Islet of Langerhans (tissue), 1 donor: ENCODE results near the gene LRRC56.
"Not testable (repeated sequence)": the region's sequence is repeated elsewhere in the genome, so short reads cannot be mapped to it uniquely, and the experiment has no call there.

Experiments used
- FAIRE-seq: peaks from one replicate; lab custom pipeline; 2011; peaks lifted over from hg19 to GRCh38; lab: Jason Lieb, UNC

The LRRC56 gene

GRCh38 chr11:559712-560304 lies 22.5 kb downstream of the LRRC56 start:
- no peak for FAIRE-seq

DNA sequence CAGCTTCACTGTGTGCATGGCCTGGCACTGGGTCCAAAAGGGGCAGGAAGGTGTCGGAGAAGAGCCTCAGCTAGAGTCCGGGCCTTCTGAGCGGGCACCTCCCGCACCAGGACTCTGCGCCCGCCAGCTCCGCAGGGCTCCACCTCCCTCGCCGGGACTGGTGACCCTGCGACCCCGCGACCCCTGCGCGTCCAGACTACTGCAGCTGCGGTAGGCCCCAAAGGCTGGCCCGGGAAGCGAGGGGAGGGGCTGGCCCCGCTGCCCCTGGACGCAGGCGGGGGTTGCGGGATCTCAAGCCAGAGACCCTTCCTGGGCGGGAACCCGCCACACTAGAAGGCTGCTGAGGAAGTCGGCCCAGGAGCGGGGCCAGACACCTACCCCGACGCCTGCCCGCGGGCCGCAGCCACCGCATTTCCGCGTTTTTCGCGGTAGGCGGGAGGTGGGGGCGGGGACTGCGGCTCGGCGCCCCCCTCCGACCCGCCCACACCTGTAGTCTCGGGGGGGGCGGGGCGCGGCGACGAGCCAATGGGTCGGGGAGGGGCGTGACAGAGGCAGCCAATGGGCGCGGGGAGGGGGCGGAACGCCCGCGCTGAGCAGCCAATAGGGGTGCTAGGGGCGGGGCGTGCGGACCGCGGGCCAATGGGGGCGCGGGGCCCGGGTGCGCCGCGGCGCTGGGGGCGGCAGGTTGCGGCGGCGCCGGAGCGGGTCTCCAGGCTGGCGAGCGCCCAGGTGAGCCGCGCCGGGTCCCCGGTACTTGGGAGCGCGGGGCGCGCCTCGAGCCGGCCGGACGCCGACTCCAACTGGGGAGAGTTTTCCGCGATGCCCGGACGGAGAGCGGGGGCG lies 23.2 kb downstream of the LRRC56 start, which contains the start of the genes LMNTD2 and RASSF7:
TSS of gene LMNTD2 (minus strand) at position 434 of the 843 bp plus-strand sequence. CDS start at position 412, 22 bp downstream.
TSS of gene RASSF7 (plus strand) at position 666 of the 843 bp plus-strand sequence. CDS start 799 bp downstream, outside the sequence.
- FAIRE-seq, result no peak

DNA sequence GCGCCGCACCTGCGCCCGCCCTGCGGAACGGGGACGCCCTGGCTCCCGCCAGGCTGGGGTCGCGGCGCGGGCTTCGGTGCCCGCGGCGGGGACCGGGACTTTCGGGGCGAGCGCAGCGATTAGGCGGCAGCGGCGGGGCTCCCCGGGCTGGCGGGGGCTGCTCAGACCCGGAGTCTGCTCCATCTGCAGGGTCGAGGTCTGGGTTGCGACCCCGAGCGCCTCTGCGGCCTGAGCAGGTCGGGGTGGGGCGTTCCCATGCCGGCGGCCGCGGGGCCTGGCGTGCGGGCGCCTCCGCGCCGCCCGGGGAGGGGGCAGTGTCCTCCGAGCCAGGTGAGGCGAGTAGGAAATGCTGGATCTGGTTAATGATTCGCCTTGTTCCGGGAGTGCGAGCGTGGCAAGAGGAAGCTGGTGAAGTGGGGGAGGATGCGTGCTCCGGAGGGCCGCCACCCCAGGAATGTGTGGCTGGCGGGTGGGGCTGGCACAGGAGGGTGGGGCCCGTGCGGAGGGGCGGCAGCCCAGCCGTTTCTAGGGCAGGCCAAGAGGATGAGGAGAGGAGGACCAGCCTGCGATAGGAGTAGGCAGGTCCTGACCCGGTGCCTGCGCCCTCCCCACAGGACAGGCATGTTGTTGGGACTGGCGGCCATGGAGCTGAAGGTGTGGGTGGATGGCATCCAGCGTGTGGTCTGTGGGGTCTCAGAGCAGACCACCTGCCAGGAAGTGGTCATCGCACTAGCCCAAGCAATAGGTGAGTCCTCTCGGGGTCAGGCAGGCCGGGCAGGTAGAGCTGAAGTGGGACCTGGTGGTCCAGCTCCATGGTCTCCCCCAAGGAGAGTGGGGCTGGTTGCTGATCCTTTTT lies 24.0 kb downstream of the LRRC56 start:
- FAIRE-seq, result no peak

DNA sequence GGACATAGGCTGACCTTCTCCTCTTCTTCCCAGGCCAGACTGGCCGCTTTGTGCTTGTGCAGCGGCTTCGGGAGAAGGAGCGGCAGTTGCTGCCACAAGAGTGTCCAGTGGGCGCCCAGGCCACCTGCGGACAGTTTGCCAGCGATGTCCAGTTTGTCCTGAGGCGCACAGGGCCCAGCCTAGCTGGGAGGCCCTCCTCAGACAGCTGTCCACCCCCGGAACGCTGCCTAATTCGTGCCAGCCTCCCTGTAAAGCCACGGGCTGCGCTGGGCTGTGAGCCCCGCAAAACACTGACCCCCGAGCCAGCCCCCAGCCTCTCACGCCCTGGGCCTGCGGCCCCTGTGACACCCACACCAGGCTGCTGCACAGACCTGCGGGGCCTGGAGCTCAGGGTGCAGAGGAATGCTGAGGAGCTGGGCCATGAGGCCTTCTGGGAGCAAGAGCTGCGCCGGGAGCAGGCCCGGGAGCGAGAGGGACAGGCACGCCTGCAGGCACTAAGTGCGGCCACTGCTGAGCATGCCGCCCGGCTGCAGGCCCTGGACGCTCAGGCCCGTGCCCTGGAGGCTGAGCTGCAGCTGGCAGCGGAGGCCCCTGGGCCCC lies 24.8 kb downstream of the LRRC56 start:
- no peak for FAIRE-seq

DNA sequence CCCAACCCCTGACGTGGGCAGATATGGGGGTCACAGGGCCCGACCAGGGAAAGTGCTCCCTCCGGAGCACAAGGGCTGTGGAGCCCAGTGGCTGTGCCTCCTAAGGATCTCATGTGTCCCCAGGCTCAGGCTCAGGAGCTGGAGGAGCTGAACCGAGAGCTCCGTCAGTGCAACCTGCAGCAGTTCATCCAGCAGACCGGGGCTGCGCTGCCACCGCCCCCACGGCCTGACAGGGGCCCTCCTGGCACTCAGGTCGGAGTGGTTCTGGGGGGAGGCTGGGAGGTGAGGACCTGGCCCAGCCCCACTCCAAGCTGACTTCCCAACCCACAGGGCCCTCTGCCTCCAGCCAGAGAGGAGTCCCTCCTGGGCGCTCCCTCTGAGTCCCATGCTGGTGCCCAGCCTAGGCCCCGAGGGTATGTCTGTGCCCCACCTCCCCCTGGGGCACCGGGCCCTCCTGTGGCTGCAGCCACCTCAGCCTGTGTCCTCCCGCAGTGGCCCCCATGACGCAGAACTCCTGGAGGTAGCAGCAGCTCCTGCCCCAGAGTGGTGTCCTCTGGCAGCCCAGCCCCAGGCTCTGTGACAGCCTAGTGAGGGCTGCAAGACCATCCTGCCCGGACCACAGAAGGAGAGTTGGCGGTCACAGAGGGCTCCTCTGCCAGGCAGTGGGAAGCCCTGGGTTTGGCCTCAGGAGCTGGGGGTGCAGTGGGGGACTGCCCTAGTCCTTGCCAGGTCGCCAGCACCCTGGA lies 25.9 kb downstream of the LRRC56 start:
- FAIRE-seq, result no peak

- no peak for FAIRE-seq
Observed at GRCh38 chr11:563812-564578, 26.7 kb downstream of the LRRC56 start.

DNA sequence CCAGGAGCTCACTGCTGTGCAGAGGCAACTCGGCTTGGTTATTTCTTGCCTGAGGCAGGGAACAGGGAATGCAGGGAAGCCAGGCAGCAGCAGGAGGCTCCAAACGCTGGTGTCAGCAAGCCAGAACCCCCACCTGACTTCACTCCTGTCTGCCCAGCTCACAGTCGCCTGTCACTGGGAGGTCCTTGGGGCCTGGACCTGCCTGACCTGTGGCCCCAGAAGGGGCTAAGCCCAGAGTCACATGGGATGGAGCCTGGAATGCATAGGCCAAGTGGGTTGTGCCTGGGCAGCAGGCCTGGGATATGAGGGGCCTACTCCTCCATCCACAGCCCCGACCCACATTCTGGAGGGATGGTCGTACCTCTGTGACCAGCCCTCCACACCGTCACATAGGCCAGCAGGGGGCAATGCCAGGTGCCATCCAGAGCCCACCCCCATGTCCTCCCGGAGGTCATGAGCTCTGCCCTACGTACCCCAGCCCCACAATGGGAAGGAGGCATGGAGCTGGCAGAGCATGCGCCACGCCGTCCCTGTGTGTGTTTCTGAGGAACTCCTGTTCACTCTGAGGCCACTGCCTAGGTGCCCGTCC lies 28.7 kb downstream of the LRRC56 start:
- no peak for FAIRE-seq

DNA sequence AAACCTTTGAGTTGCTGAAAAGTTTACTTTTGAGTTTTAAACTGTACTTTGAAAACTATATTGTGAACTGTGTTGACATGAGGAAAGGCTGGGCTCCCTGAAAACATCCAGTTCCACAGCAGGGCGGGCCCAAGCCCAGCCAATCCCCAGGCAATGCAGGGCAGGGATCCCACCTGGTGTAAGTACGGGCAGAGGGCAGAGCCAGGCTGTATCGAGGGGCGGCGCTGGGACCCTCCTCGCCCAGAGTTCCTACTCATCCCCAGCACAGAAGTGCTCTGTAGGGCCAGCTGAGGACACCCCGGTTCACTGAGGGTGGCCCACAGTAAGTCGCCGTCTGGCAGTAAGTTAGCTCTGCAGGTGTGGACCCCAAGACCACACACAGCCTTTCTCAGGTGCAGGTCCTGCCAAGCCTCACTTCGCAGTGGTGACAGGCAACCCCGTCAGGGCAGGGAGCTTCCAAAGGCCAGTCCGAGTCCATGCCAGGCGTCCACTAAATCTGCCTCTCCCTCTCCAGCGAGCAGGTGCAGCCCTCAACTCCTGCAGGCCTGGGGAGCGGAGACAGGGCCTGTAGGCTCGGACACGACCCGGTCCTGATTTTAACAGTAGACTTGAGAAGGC lies 29.8 kb downstream of the LRRC56 start:
- FAIRE-seq, result no peak

GRCh38 chr11:567629-568292 lies 30.4 kb downstream of the LRRC56 start:
- no peak for FAIRE-seq

DNA sequence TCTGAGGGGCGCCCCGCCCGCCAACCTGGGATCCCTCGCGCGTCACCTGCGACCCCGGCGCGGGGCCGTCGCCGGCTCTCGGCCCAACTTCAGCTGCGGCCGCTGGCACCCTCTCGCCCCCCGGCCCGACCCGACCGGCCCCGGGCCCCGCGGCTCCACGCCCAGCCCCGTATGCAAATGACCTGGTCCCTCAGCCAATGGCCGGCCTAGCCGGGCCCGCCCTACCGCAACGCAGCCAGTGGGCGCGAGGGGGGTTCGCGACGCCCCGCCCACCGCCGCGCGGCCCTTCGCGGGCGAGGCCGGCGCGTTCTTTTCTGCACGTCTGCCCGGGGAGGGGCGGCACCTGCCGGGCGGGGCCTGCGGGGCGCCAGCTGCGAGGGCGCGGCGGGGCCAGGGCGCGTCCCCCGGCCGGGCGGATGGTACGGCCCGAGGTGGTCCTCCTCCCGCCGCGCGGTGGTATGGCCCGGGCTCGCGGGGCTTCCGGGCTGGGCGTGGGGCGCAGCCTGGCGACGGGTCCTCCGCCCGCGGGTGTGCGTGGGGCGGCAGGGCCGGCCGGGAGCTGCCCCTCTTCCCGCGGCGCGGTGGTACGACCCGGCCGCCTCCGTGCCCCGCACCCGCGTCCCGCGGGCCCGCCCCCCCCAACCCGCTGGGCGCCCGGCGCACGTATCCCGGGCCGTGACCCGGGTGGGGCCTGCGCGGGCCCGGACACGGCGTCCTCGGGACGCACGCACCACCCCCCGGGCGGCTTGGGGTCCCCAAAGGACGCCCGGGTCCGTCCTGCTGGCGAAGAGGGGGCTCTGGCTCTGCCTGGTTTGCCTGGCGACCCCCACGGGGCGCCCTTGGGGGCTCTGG lies 31.2 kb downstream of the LRRC56 start:
- no peak for FAIRE-seq

- FAIRE-seq, result no peak
Observed at GRCh38 chr11:569158-569885, 32.0 kb downstream of the LRRC56 start.

DNA sequence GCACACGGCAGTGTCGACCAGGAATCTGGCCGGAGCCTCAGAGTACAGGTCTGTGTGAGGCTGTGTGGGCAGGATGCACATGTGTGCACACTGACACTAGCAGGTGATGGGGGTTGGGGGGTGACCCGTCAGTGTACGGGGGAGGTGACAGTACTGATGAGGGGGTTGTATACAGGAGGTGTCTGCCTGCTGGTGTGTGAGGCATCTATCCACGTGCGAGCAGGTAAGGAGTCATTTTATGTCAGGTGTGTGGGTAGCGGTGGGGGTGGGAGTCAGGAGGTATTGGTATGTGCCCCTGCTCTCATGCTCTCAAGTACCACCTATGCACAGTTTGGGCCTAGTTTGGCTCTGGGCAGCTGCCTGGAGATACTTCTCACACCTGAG lies 34.5 kb downstream of the LRRC56 start:
- FAIRE-seq, result no peak

DNA sequence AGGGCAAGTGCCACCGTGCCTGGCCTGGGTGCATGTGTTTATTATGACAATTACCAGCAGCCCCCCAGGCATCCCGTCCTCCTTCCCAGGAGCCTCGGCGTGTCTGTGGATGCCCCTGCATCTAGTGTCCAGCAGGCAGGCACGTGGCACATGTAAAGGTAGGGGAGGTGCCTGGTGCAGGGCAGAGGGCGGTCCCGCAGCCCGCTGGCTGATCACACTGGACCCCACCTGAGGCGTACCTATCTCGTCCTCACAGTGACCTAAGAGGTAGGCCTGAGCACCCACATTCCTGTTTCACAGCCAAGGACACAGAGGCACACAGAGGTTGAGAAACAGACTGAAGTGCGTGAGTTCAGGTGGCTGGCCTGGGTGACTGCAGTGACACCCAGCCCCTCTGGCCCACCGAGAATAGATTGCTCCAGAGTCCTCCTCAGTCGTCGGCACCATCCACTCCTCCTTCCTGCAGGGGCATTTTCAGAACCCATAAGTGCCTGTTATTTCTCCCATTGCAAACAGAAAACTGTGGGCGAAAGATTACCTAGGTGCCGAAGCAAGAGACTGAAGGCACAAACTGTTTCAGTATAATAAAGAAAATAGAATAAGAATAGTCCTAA lies 35.9 kb downstream of the LRRC56 start:
- no peak for FAIRE-seq

- not testable (repeated sequence) for FAIRE-seq
Observed at GRCh38 chr11:574031-574570, 36.8 kb downstream of the LRRC56 start.

GRCh38 chr11:574632-575312 lies 37.4 kb downstream of the LRRC56 start:
- FAIRE-seq, result no peak

DNA sequence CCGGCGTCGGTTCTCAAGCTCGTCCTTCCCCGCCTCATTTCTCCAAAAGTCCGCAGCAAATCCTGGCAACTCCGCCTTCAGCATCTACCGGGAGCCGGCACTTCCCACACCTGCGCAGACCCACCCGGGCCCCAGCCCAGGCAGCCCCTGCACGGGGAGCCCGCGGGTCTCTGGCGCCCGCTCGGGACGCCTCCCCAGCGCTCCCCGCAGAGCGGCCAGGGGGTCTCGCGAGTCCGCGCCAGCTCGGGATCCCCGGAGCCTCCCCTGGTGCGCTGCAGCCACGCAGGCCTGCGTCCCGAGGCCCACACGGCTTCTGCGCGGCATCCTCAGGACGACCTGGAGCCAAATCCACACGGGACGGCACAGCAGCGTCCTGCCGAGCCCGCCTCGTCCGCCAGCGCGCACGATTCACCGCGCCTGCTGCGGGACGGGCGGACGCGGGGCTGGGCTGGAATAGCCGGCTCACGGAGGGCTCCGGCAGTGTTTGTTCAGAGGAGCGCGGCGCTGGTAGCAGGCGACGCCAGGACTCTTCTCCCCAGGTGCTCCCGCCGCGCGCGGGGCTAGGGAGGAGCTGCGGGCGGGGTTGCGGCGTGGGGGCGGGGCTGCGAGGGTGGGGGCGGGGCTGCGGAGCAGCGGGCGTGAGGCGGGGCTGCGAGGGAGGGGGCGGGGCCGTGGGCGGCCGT lies 38.1 kb downstream of the LRRC56 start:
- FAIRE-seq, result no peak
